Right lobe of liver (tissue), 4 donors: ENCODE results near the gene CDKAL1.

Experiments used
- CTCF ChIP-seq, 4 donors: fragments of 200-600 bp in 3 of 4; fragments of 450-650 bp in 1 of 4; IDR thresholded peaks; one replicate each; pipeline versions ENCODE4 v1.5.1 to v1.8.0; 2016 to 2022; ENCODE audit warnings: antibody characterized with exemption in 4 of 4, mild to moderate bottlenecking in 2 of 4
- POLR2A ChIP-seq: fragments of 450-650 bp; IDR thresholded peaks from one replicate; pipeline ENCODE4 v1.6.1; 2017; ENCODE audit warnings: antibody characterized with exemption, mild to moderate bottlenecking
- donor health status: DM: no; HTN: no; CAD: no.
- donor health status: DM: no; HTN: no; CAD: no.
- donor health status: DM: no; HTN: yes; CAD: no.

GRCh38 chr6:20997143-20997769 lies 463.0 kb downstream of the CDKAL1 start:
- TF ChIP-seq CTCF (IDR thresholded peaks at IDR 0.05) (no peak), POLR2A (no peak)
